ENCODE results near the gene SLC19A1. TPM values are rescaled to one million over a fixed set of nuclear protein-coding genes. Genes with fewer than 3 reads are reported as not detected.

SLC19A1 gene
- total and polyA plus RNA-seq, 3 experiments from 2014 or later = 7.0 to 66.8 (median 55.7) TPM

- DNase-seq = no peak
- ChIA-PET POLR2A (no interaction called here), CTCF (no interaction called here)
- H3K27ac Mint-ChIP-seq = no peak overlapping the region
- peaks cover 5 to 8% of the 10 kb centered on the region in 2 donors for H3K27me3 Mint-ChIP-seq
- Histone ChIP-seq H3K36me3 (ENCODE audit: insufficient read depth, low read length) (no peaks in the 10 kb centered on the region), H3K9me3 (ENCODE audit: low read length) (no peaks in the 10 kb centered on the region), H3K4me3 (ENCODE audit: low read length) (no peak overlapping the region), H3K4me1 (ENCODE audit: insufficient read depth, low read length) (no peaks in the 10 kb centered on the region), H3K27me3 (ENCODE audit: insufficient read depth, low read length, poor library complexity, severe bottlenecking) (no peaks in the 10 kb centered on the region), H3K27ac (ENCODE audit: low read depth, low read length) (no peak overlapping the region)
- H3K4me3 Mint-ChIP-seq = no peak overlapping the region
- peaks cover 3 to 12% (median 4%) of the 10 kb centered on the region in 5 donors for H3K9me3 Mint-ChIP-seq
- no peaks in the 10 kb centered on the region for H3K4me1 Mint-ChIP-seq
- peaks cover 0 to 2% (median 0%) of the 10 kb centered on the region in 3 donors for H3K36me3 Mint-ChIP-seq
Observed at GRCh38 chr21:45459171-45460010, 82.8 kb downstream of the SLC19A1 start.

GRCh38 chr21:45458281-45459170 lies 83.7 kb downstream of the SLC19A1 start:
- Mint-ChIP-seq H3K4me1 (no peaks in the 10 kb centered on the region), H3K9me3 (peaks cover 3 to 12% (median 4%) of the 10 kb centered on the region in 5 donors), H3K27me3 (peaks cover 5 to 7% of the 10 kb centered on the region in 2 donors), H3K36me3 (peaks cover 0 to 2% (median 0%) of the 10 kb centered on the region in 3 donors), H3K4me3 (no peak overlapping the region), H3K27ac (no peak overlapping the region)
- Histone ChIP-seq H3K27me3 (ENCODE audit: insufficient read depth, low read length, poor library complexity, severe bottlenecking) (no peaks in the 10 kb centered on the region), H3K4me3 (ENCODE audit: low read length) (no peak overlapping the region), H3K27ac (ENCODE audit: low read depth, low read length) (no peak overlapping the region), H3K36me3 (ENCODE audit: insufficient read depth, low read length) (no peaks in the 10 kb centered on the region), H3K4me1 (ENCODE audit: insufficient read depth, low read length) (no peaks in the 10 kb centered on the region), H3K9me3 (ENCODE audit: low read length) (no peaks in the 10 kb centered on the region)
- ChIA-PET POLR2A (no interaction called here), CTCF (no interaction called here)
- peak in 1 of 5 donors; percentile 30 for DNase-seq

- ChIA-PET CTCF (no interaction called here), POLR2A (no interaction called here)
- H3K36me3 ChIP-seq (ENCODE audit: insufficient read depth, low read length) = no peaks in the 10 kb centered on the region
- no peaks in the 10 kb centered on the region for H3K27me3 ChIP-seq (ENCODE audit: insufficient read depth, low read length, poor library complexity, severe bottlenecking)
- no peak for DNase-seq
- peaks cover 2 to 12% (median 3%) of the 10 kb centered on the region in 5 donors for H3K9me3 Mint-ChIP-seq
- peaks cover 0 to 2% (median 0%) of the 10 kb centered on the region in 3 donors for H3K4me1 Mint-ChIP-seq
- no peaks in the 10 kb centered on the region for H3K9me3 ChIP-seq (ENCODE audit: low read length)
- H3K4me1 ChIP-seq (ENCODE audit: insufficient read depth, low read length) = no peaks in the 10 kb centered on the region
- H3K27me3 Mint-ChIP-seq = peaks cover 5% of the 10 kb centered on the region in 2 donors
- no peak overlapping the region for H3K4me3 Mint-ChIP-seq
- no peak overlapping the region for H3K27ac Mint-ChIP-seq
- no peak overlapping the region for H3K27ac ChIP-seq (ENCODE audit: low read depth, low read length)
- no peak overlapping the region for H3K4me3 ChIP-seq (ENCODE audit: low read length)
- peaks cover 0 to 2% (median 0%) of the 10 kb centered on the region in 3 donors for H3K36me3 Mint-ChIP-seq
Observed at GRCh38 chr21:45457832-45458172, 84.4 kb downstream of the SLC19A1 start.

- Mint-ChIP-seq H3K36me3 (no peaks in the 10 kb centered on the region), H3K4me3 (no peak overlapping the region), H3K9me3 (peaks cover 0 to 10% (median 2%) of the 10 kb centered on the region in 5 donors), H3K4me1 (peaks cover 0 to 2% (median 0%) of the 10 kb centered on the region in 3 donors), H3K27ac (no peak overlapping the region), H3K27me3 (peaks cover 3 to 5% of the 10 kb centered on the region in 2 donors)
- no peak overlapping the region for H3K27ac ChIP-seq (ENCODE audit: low read depth, low read length)
- H3K4me1 ChIP-seq (ENCODE audit: insufficient read depth, low read length) = no peaks in the 10 kb centered on the region
- no peaks in the 10 kb centered on the region for H3K9me3 ChIP-seq (ENCODE audit: low read length)
- peak in 1 of 5 donors; percentile 28 for DNase-seq
- ChIA-PET CTCF (no interaction called here), POLR2A (no interaction called here)
- no peak overlapping the region for H3K4me3 ChIP-seq (ENCODE audit: low read length)
- no peaks in the 10 kb centered on the region for H3K27me3 ChIP-seq (ENCODE audit: insufficient read depth, low read length, poor library complexity, severe bottlenecking)
- H3K36me3 ChIP-seq (ENCODE audit: insufficient read depth, low read length) = no peaks in the 10 kb centered on the region
Observed at GRCh38 chr21:45457161-45457831, 84.9 kb downstream of the SLC19A1 start.

GRCh38 chr21:45456584-45457160 lies 85.6 kb downstream of the SLC19A1 start:
- Mint-ChIP-seq H3K4me1 (peaks cover 0 to 2% (median 0%) of the 10 kb centered on the region in 3 donors), H3K4me3 (no peak overlapping the region), H3K27me3 (peaks cover 2 to 4% of the 10 kb centered on the region in 2 donors), H3K36me3 (no peaks in the 10 kb centered on the region), H3K9me3 (peaks cover 0 to 4% (median 0%) of the 10 kb centered on the region in 5 donors), H3K27ac (no peak overlapping the region)
- no peaks in the 10 kb centered on the region for H3K27me3 ChIP-seq (ENCODE audit: insufficient read depth, low read length, poor library complexity, severe bottlenecking)
- H3K4me3 ChIP-seq (ENCODE audit: low read length) = no peak overlapping the region
- H3K36me3 ChIP-seq (ENCODE audit: insufficient read depth, low read length) = no peaks in the 10 kb centered on the region
- ChIA-PET POLR2A (no interaction called here), CTCF (no interaction called here)
- no peaks in the 10 kb centered on the region for H3K9me3 ChIP-seq (ENCODE audit: low read length)
- no peaks in the 10 kb centered on the region for H3K4me1 ChIP-seq (ENCODE audit: insufficient read depth, low read length)
- peak in 1 of 5 donors; percentile 43 for DNase-seq
- H3K27ac ChIP-seq (ENCODE audit: low read depth, low read length) = no peak overlapping the region

GRCh38 chr21:45455674-45456583 lies 86.3 kb downstream of the SLC19A1 start:
- DNase-seq = peak in 1 of 5 donors; percentile 26
- H3K27ac ChIP-seq (ENCODE audit: low read depth, low read length) = no peak overlapping the region
- peaks cover 0 to 2% (median 0%) of the 10 kb centered on the region in 3 donors for H3K4me1 Mint-ChIP-seq
- no peaks in the 10 kb centered on the region for H3K9me3 ChIP-seq (ENCODE audit: low read length)
- H3K9me3 Mint-ChIP-seq = no peaks in the 10 kb centered on the region
- no peak overlapping the region for H3K27ac Mint-ChIP-seq
- CTCF ChIA-PET = no interaction called here
- H3K4me3 ChIP-seq (ENCODE audit: low read length) = no peak overlapping the region
- no peaks in the 10 kb centered on the region for H3K27me3 Mint-ChIP-seq
- H3K27me3 ChIP-seq (ENCODE audit: insufficient read depth, low read length, poor library complexity, severe bottlenecking) = no peaks in the 10 kb centered on the region
- no peaks in the 10 kb centered on the region for H3K4me1 ChIP-seq (ENCODE audit: insufficient read depth, low read length)
- POLR2A ChIA-PET = no interaction called here
- peak overlapping the region in 1 of 7 donors; percentile 36 for H3K4me3 Mint-ChIP-seq
- no peaks in the 10 kb centered on the region for H3K36me3 ChIP-seq (ENCODE audit: insufficient read depth, low read length)
- H3K36me3 Mint-ChIP-seq = no peaks in the 10 kb centered on the region

All from CD8-positive, alpha-beta memory T cell (primary cell).